AG09319 (cell line): ENCODE data around the gene FAM193A.
"Not testable (repeated sequence)": the region's sequence is repeated elsewhere in the genome, so short reads cannot be mapped to it uniquely, and the experiment has no call there.

ENCODE experiments used
- DNase-seq: peaks from one replicate; pipeline ENCODE4 v3.0.0-alpha.2; 2010; ENCODE audit warnings: low read depth; ENCODE audit errors: extremely low read depth
- CTCF ChIP-seq: IDR thresholded peaks from 2 replicates; pipeline ENCODE4 v1.5.1; 2011; ENCODE audit warnings: low read depth, mild to moderate bottlenecking, inconsistent platforms, low read length, moderate library complexity

The FAM193A gene

GRCh38 chr4:2768124-2768523 is 231.7 kb downstream of the FAM193A start:
- DNase-seq: no peak
- TF ChIP-seq CTCF: no peak

- no peak for DNase-seq
- no peak for TF ChIP-seq CTCF
These were observed 232.5 kb downstream of the FAM193A start for GRCh38 chr4:2768921-2769336.

GRCh38 chr4:2771264-2771663 is 234.8 kb downstream of the FAM193A start:
- DNase-seq: no peak
- TF ChIP-seq CTCF: no peak

GRCh38 chr4:2780643-2781042 is 244.2 kb downstream of the FAM193A start:
- not testable (repeated sequence) for DNase-seq

DNA sequence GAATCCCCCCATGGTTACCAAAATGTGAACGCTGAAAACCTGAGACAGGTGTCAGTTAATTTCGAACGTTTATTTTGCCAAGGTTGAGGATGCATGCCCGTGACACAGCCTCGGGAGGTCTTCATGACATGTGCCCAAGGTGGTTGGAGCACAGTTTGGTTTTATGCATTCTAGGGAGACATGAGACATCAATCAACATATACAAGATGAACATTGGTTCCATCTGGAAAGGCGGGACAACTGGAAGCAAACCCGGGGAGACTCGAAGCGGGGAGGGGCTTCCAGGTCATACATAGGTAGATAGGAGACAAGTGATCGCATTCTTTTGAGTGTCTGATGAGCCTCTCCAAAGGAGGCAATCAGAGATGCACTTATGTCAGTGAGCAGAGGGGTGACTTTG is 245.5 kb downstream of the FAM193A start:
- TF ChIP-seq CTCF: no peak
- no peak for DNase-seq
